GM18868 (cell line): ENCODE results near the gene LMO7.
A peak's percentile ranks its signal among the peaks of the same experiment; 100 is the strongest.
"Not testable (repeated sequence)": the region's sequence is repeated elsewhere in the genome, so short reads cannot be mapped to it uniquely, and the experiment has no call there.

Experiments used
- ATAC-seq: cut with Tn5 transposase; IDR thresholded peaks from one replicate; pipeline ENCODE4 v1.9.1; 2021; ENCODE audit warnings: mild to moderate bottlenecking, moderate library complexity; ENCODE audit not compliant: unreplicated experiment

The LMO7 gene

DNA sequence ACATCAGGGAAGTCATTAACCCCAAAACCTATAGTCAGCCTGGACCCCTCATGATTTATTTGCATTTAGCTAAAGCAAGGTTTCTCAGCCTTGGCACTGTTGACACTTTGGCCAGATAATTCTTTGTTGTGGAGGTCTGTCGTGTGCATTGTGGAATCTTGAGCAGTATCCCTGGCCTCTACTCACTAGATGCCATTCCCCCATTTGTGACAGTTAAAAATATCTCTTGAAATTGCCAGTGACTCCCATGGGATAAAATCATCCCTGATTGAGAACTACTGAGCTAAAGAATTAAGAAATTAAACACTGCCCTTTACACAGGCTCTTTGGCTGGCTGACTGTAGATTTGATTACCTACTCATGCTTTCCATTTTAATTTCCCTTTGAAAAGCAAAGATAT is 102.7 kb downstream of the LMO7 start:
- no peak for ATAC-seq

DNA sequence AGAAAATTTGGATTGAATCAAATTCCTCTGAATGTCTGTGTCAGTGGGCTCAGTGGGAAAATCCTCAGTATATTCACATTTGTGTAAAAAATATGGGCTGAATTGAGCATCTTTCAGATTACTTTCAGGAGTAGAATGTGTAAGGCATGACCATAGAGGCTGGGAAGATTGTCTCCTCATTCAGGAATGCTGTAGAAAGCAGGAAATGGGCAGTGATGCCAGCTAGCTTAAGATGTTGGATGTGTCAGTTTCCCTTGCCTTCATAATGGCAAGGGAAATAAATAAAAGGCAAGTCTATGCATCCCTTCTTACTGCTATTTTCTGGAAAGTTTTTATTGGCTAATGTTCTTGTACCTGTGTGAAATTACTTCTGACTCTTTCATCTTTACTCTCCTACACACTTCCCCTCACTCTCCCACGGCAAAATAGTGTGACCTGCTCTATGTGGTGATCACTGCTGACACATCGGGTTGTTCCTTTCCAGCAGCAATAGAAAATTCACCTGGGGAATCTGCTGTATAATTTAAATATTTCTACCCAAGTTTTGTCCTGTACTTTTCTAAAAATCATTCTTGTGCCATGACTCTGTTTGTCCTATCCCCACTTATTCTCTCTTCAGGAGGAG is 103.2 kb downstream of the LMO7 start:
- peak; percentile 86 for ATAC-seq

DNA sequence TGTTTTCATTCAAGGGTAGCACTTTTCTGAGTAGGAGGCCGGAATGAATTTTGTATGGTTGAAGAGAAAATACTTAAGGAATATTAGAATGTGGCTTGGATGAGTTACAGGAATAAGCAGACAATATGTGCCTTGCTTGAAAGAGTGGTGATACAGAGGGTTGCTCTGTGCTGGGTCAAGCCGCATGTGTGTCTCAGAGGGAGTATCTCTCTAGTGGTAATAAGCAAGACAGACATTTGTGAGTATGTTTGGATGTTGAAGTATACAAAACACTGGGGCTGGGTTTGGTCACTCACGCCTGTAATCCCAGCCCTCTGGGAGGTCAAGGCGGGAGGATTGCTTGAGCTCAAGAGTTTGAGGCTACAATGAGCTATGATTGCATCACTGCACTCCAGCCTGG is 103.9 kb downstream of the LMO7 start:
- peak; percentile 32 for ATAC-seq

DNA sequence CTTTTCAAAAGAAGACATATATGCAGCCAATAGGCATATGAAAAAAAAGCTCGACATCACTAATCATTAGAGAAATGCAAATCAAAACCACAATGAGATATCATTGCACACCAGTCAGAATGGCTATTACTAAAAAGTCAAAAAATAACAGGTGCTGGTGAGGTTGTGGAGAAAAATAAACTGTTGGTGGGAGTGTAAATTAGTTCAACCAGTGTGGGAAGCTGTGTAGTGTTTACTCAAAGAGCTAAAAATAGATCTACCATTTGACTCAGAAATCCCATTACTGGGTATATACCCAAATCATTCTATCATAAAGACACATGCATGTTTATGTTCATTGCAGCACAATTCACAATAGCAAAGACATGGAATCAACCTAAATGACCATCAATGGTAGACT is 106.9 kb downstream of the LMO7 start:
- ATAC-seq = not testable (repeated sequence)

DNA sequence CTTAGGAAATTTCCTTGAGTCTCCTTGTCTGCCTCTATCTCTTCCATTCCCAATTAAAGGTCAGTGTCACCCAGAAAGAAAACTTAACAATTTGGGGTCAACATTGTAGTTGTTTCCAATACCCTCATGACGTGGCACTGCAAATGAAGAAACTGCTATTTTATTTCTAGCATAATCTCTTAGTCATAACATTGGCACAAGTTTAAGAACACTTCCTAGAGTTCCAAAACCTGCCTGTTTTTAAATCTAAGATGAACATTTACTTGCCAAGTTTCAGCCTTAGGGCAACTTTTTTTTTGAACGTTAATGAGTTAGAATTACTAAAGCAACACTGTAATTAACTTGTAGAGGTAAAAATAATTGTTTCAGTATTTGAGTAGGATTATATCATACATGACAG is 108.0 kb downstream of the LMO7 start:
- ATAC-seq = no peak

DNA sequence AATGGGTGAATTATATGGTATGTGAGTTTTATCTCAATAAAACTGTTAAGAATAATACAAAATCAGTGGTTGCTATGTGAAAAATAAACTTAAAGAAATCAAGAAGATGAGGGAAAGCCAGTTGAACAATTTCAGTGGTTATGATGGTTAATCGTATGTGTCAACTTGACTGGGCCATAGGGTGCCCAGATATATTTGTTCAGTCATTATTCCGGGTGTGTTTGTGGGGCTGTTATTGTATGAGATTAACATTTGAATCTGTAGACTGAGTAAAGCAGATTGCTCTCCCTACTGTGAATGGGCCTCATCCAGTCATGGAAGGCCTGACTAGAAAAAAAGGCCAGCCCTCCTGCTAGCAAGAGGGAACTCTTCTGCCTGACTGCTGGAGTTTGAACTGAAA is 109.3 kb downstream of the LMO7 start:
- ATAC-seq = no peak

DNA sequence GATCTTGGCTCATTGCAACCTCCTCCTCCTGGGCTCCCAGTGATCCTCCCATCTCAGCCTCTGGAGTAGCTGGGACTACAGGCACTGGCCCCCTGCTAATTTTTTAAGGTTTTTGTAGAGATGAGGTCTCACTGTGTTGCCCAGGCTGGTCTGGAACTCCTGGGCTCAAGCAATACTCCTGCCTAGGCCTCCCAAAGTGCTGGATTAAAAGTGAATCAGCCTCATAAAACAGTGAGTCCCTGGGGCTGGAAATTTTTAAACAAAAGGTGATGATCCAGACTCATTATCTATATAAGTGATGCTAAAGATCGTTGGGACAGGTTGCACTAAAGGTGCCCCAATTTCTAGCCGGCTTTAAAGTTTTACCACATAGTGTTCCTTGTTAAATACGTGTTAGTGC is 112.7 kb downstream of the LMO7 start:
- no peak for ATAC-seq

DNA sequence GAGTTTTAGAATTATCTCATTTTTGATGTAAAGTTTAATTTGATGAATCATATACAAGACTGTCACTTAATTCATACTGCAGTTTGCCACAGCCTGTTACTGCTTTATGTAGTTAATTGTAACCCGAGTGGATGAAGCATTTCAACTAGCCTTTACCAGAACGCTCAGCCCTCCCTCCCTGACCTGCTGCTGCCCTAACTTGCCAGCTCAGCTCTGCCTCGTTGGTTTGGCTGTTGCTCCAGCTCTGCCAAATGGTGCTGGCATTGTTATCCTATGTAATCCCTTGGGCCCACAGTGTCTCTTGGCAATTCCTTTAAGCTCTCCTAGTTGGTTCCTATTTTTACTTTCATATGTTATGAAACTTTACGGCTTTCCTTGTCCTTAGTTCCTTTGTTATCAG is 113.3 kb downstream of the LMO7 start:
- no peak for ATAC-seq

DNA sequence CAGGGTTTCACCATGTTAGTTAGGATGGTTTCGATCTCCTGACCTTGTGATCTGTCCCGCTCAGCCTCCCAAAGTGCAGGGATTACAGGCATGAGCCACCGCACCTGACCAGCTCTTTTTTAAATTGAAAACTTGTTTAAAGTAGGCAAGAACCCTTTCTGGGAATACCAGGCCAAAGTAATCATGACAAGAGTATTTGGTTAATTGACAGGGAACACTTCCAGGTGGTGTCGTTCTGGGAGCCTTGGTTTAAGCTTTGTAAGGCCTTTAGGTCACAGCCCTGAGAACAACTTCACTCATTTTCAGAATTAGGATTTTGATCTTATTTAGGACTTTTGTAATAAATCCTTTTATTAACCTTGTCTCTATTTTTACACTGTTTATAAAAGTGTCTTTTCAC is 115.2 kb downstream of the LMO7 start:
- ATAC-seq = no peak

DNA sequence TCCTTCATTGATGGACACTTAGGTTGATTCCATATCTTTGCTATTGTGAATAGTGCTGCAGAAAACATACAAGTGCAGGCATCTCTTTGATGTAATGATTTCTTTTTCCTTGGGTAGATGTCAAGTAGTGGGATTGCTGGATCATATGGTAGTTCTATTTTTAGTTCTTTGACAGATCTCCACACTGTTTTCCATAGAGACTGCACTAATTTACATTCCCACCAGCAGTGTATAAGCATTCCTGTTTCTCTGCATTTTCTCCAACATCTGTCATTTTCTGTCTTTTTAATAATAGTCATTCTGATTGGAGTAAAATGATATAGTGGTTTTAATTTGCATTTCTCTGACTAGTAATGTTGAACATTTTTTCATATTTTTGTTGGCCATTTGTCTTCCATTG is 116.7 kb downstream of the LMO7 start:
- no peak for ATAC-seq

DNA sequence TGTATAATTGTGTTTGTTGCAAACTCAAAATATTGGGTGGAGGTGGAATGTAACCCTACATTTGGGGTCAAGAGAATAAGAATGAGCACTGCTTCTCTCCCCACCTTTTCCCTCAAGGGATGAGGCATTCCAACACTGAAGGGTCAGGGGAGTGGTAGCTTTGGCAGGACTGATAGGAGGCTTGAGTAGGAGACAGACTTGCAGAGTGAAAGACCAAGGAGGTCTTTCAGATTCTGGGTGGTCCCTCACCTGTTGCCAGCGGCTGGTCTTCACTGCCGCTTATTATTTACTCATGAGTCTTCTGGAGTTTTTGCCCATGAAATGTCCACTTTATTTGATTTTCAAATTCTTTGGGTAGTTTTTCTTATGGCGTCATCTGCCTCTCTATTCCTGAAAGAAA is 118.8 kb downstream of the LMO7 start:
- ATAC-seq = no peak

DNA sequence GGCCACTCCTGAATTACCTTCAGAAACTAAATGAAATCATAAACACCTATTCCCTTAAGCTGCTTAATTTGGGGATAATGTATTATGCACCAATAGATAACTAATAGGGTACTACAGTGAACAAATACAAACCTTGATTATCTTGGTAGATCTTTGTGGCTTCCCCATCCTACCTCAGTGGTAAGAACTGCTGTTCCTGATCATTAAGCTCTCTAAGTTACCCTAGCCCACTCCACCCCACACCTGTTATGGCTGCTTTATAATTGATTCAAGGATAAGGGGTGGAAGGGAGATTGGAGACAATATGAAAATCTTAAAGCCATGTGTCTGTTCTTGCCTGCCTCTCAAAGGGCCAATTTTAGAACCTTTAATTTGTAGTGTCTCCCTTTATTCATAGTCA is 121.2 kb downstream of the LMO7 start:
- ATAC-seq = no peak

DNA sequence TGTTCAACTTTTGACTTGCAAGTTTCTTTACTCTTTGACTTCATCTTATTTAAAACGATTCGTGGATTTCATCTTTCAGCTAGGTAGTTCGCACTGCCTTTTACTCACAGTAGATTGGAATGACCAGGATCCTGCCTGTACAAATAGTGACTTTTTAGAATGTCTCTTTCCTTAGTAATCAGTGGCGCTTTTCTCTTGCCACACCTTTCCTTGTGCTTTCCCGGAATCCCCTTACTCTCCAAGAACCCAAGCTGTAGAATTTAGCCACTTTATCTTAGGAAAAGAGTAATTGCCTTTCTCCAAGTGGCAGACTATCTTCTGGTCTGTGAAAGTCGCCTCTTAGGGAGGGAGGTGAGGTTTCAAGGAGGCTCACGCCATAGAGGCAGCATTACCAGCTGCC is 123.4 kb downstream of the LMO7 start:
- ATAC-seq = no peak

DNA sequence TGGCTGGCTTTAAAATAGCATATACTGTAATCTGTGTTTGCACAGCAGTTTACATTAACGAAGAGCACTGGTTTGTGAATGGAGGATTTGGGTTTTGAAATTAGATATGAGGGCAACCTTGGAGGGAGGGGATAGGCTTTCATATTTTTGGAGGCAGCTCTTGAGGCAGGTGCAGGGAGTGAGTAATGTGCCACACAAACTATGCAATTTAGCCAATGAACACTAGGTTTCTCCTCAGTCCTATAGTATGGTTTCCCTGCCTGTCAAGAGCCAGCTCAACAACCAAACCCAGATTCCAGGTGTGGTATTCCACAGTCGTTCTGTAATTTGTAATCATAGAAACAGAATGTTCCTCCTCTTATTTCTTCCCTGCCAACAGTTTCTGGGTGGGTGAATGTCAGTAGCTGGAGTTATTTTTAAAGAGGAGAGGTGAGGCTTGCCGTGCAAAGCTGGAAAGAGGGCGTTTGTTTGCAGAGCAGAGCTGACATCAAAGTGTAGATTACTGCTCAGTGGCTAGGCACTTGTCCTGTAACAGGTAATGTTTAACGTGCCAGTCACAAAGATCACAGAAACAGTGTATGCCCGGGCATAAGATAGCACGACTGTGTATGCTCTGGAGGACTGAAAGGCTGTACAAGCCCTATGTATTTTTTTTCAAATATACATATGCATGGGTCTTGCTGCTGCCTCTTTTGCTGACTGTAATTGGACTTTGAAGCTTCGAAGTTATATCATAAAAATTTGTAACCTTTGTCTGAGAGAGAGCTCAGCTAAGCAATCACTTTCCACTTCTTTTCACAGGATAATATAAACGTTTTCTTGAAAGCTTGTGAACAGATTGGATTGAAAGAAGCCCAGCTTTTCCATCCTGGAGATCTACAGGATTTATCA is 124.2 kb downstream of the LMO7 start:
- ATAC-seq = peak; percentile 55

DNA sequence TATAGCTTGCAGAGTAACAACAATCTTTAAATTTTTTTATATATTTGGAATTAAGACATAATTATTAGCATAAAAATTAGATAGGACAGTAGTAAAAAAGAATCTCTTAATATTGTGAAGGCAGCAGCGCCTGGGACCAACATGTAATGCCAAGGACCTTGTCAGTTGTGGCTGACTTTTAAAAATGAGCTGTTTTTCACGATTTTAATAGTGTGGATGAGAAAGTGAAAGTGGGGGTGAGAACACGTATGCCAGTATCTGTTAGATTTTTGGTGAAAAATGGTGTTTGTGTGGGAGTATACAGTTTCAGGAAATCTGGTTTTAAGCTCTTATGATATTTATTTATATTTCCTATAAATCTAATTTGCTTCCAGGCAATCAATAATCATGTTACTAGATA is 125.2 kb downstream of the LMO7 start:
- ATAC-seq = peak; percentile 28

DNA sequence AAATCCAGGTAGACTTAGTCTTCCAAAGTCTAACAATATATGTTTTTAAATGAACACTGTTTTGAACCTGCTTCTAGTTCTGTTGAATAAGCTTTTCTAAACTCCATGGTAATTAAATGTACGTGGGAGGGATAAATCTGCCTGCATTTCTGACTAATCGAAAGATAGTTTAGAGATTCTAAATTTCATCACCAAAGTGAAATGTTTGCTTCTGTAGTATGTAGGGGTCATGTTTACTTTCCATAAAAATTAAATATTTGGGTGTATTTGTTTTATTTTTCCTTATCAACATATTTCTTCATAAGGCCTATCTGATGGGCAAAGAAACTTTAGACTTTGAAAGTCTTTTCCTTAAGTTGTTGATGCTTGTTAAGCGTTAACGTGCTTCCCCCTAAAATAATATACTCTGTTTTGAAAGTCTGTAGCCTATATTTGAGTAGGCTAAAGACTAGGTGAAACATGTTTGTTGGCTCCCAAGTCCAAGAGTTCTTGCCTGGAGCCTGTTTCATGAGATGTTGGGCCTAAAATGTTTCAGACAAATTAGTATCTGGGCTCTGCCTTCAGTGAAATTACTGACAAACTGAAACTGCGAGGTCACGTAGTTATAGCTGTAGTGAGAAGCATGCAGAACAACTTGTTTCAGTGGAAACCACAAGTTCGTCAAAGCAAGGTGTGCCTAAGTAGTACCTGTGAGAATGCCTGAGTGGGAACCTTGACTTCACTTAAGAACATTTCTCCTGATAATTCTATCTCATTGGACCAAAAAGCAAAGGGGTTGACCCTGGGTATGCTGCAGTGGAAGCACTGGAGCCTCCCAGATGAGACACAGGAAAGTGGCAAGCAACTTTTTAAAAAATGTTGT is 126.2 kb downstream of the LMO7 start:
- ATAC-seq = peak; percentile 87

DNA sequence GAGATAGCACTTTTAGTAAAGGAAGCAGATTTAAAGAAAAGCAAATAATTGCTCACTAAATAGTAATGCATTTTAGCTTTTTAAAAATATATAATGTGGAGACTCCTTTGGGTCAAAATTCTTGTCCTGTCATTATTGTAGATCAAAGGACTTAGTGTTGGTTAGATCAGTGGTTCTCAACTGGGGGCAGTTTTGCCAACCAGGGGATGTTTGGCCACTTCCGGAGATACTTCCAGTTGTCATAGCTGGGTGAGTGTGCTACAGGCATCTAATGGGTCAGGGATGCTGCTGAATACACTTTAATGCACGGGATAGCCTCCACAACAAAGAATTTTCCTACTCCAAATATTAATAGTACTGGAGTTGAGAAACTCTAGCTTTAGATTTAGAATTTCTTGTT is 126.8 kb downstream of the LMO7 start:
- peak; percentile 4 for ATAC-seq

DNA sequence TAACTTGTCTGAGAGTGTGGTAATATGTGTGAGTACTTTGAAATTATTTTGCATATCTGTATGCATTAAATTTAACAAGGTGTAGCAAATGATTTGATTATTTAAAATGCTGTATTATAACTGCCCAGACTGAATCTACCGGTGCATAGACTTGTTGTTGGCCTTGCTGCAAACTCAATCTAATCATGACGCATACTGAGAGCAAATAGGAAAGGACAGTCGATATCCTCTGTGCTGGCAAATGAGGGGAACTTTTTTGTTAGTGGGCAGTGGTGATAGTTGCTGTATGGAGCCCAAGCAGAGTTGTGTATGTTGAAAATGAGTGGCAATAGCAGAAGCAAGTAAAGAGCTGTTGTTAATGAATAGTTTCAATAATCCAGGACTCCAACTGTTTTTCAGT is 127.4 kb downstream of the LMO7 start:
- ATAC-seq = no peak

DNA sequence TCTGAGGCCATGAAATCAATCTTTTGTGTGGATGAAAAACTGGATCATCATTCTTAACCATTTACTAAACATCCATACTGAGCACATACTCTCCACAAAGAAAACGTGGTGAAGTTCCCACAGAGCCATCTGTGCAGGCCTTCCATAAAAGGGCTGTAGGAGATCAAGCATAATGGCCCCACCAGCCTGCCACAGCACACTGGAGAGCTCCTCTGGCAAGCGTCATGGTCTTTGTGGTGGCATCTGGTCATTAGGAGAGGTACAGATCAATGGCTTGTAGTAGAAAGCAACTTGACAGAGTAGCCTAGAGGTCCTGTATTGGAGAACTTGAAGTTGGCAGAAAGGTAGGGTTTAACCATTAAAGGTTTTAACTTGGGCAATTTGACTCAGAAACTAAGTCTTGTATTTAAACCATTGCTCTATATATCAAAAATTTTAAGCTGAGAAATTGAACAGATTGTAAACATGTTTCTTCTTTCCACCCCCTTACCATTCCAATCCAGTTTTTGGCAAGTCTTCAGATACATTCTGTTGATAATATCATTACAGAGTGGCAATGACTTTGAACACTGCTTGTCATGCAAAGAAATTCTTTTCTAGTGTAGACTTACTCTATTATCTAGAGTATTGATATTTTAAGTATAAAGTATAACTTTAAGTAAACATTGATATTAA is 128.3 kb downstream of the LMO7 start:
- ATAC-seq = no peak

DNA sequence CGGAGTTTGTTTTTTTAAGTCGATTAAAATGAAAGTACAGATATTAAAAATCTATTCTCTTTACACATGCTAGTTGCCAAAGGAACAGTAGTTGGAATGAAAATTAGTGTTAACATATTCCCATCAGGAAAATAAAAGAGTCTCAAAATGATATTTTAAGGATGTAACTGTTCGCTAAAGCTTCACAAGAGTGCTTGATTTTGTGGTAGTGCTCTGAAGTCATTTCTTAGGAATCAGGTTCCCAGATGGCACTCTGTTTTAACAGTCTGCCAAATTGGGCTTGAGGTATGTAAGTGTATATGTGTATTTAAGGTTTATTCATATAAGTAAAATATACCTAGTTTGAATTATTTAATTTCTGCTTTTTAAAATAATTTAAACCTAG is 128.8 kb downstream of the LMO7 start:
- ATAC-seq = no peak

DNA sequence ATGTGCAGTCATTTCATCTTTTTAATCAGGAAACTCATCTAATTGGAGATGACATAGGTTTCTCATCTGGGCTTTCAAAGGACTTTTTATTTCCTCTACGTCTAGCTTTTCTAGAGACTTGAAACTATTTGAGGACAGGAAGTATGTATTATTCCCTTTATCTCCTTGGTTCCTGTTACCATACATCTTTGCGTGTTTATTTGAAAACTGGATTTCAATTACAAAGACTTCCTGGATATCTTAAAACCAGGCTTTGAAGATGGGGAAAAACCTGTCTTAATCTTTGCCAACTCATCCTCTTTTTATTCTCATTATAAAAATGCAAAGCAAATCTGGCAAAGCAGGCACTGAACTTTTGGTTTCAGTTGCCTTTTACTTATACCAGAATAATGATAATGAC is 130.5 kb downstream of the LMO7 start:
- no peak for ATAC-seq
